ENCODE results near the gene RPS17.

- TF ChIP-seq, protein P1, sequence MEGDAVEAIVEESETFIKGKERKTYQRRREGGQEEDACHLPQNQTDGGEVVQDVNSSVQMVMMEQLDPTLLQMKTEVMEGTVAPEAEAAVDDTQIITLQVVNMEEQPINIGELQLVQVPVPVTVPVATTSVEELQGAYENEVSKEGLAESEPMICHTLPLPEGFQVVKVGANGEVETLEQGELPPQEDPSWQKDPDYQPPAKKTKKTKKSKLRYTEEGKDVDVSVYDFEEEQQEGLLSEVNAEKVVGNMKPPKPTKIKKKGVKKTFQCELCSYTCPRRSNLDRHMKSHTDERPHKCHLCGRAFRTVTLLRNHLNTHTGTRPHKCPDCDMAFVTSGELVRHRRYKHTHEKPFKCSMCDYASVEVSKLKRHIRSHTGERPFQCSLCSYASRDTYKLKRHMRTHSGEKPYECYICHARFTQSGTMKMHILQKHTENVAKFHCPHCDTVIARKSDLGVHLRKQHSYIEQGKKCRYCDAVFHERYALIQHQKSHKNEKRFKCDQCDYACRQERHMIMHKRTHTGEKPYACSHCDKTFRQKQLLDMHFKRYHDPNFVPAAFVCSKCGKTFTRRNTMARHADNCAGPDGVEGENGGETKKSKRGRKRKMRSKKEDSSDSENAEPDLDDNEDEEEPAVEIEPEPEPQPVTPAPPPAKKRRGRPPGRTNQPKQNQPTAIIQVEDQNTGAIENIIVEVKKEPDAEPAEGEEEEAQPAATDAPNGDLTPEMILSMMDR (IDR thresholded peaks at IDR 0.05), result no peak
- TF ChIP-seq POLR2A (IDR thresholded peaks at IDR 0.05), result peak; percentile 47 to 54
Measured at GRCh38 chr15:82571722-82572222, 31.5 kb upstream of the RPS17 start.

Data from adrenal gland (tissue), 5 donors.